Activated T-helper 1 cell treated with Interleukin-2 at 50 U/mL for 16 hours (primary cell): ENCODE data around the gene TCEA2.

Experiments used
- DNase-seq: peaks from one replicate; pipeline ENCODE4 v3.0.0-alpha.2; 2020; ENCODE audit warnings: low read depth

TCEA2 gene

DNA sequence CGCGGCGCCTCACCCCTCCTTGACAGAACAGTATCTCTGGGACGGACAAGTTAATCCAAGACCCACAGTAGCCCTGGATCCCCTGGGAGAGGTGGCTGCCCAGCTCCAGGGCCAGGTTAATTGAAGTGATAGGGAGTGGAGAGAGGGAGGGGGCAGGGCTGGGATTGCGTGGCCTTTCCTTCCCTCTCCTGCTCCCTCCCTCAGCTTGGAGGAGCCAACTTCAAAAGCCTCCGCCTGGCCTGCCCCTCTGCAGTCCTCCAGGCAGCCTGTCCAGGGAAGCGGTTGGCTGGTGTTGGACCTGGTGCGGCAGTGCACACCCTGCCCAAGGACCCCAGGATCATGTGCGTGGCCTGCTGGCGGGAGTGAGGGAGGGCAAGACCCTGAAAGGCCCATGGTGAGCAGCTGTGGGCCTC, 27.1 kb upstream of the TCEA2 start, which contains the start of gene C20orf204:
C20orf204 (plus strand) TSS at position 250 of the 413 bp plus-strand sequence; CDS start at position 392, 142 bp downstream.
- no peak for DNase-seq

DNA sequence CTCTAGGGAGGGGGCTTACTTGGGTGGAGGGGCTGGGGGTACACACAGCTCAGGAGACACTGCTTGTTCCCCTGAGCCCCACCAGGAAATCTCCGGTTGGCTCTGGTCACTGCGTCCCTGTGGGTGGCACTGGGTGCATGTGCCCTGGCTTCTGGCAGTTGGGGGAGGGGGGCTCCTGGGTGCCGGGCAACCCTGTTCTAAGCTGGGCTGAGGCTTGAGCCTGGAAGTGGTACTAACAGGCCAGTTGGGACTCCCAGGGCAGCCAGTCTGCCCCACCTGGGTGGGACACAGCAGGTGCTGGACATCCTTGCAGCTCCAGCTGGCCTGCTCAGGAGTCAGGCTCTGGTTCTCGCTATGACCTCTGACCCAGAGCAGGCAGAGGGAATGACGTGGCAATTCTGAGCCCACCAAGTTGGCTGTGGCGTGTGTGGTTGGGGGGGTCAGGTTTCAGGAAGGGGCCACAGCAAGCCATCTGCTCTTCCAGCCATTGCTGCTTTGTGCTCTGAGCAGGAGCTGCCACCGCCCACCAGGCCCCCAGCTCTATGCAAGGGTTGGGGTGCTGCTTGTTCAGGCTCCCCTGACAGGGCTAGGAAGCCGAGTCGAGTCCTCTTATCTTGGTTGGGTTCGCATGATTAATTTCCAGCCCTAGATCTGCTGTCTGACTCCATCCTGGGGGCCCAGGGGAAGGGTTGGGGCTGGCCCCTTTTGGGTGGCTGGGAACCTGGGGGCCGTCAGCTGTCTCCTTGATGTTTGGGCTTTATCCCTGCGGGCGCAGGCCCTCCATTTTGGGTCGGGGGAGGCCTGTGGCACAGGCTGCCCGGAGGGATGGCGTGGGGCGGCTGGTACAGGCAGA, 26.4 kb upstream of the TCEA2 start:
- DNase-seq = no peak

- DNase-seq = no peak
These were observed 25.9 kb upstream of the TCEA2 start for GRCh38 chr20:64037199-64037497.

GRCh38 chr20:64037498-64038213, 25.3 kb upstream of the TCEA2 start:
- no peak for DNase-seq

DNA sequence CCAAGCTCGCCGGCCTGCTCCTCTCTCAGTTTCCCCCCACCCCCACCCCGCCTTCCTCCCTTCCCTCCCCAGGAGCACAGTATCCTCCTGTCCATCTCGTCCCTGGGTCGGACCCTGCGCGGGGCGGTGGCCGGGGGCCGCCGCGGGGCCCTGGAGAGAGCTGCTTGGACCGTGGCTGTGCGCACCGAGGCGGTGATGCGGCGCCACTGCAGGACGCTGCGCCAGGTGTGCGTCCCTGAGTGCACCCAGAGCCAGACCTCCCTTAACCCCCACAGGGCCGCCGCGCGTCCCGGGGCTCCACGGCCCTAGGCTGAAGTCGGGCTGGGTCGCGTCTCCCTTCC, 24.8 kb upstream of the TCEA2 start:
- DNase-seq = no peak

- DNase-seq = peak; percentile 68
These were observed 24.3 kb upstream of the TCEA2 start for GRCh38 chr20:64038565-64039292.

GRCh38 chr20:64039293-64040160, 23.5 kb upstream of the TCEA2 start:
- no peak for DNase-seq

- no peak for DNase-seq
These were observed 22.6 kb upstream of the TCEA2 start for GRCh38 chr20:64040231-64041039.

DNA sequence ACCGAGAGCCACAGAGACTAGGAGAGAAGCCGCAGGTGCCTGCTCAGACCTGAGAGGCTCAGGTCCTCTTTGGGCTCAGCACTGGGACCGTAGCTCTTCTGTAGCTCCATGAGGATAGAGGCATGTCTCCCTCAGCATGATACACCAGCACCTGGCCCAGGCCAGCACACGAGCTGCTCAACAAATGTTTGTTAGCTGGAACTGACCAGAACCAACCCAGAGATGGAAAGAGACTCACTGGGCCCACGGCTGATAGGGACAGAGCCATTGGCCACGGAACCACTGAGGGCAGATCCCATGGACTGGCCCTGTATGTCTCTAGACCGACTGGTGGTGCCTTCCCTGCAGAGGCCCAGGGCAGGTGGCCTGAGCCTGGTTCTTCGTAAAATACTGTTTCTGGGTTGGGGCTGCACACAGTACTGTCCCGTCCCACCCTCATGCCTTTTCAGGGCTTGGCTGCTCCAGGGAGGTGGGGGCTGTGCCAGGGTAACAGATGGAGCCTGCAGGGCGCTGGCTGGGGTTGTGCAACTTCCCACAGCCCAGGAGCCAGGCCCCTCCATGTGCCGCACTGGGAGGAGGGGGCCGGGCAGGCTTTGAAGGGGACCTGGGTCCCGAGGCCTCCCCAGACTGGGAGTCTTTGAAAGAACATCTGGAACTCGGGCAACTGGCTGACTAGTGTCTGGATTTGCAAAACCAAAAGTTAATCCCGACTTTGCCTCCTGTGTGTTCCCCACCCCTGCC, 21.8 kb upstream of the TCEA2 start:
- DNase-seq = no peak

GRCh38 chr20:64041781-64042053, 21.3 kb upstream of the TCEA2 start:
- DNase-seq = no peak

GRCh38 chr20:64042054-64042781, 20.8 kb upstream of the TCEA2 start:
- no peak for DNase-seq

- no peak for DNase-seq
These were observed 19.2 kb upstream of the TCEA2 start for GRCh38 chr20:64043768-64044167.

- no peak for DNase-seq
These were observed 18.3 kb upstream of the TCEA2 start for GRCh38 chr20:64044484-64045247.

DNA sequence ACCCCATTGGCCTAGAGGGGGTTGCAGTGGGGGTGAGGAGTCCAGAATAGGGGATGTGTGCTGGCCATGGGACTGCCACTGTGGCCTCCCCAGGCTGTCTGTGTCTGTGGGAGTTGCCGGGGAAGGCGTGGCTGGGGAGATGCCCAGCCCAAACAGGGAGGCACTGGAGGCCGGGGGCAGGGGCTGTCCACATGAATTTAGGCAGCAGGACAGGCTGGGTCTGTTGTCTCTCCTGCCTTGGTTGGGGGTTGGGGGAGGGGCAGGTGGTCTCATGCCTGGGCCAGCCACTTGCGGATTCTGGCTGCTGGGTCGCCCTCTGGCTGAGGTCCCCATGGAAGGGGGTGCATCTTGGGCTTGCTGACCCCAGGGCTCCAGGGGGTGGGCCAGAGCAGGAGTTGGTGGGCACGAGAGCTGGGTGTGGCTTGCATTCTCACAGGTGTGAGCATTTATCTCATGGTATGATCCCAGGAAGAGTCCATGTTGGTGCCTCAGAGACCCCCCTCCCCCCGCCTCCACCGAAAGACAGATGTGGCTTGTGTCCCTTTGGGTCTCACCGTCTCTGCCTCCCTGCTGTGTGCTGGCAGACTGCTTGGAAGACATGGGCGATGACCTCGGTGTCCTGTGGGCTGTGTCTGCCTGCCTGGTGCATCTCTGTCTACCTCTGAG, 17.5 kb upstream of the TCEA2 start:
- DNase-seq = no peak

DNA sequence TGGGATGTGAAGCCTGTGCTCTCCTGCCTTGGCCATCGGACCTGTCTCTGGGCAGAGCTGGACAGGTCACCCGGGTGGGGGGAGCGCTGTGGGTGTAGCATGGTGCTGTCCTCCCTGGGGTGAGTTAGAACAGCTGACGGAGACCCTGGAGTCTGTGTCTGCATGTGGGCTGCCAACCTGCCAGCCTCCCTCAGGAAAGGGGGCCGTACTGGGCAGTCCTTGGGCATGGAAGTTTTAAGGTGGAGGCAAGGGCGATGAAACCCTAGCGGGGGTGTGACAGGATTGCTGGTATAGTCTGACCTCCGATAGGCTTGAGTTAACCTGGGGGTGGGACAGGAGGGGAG, 16.0 kb upstream of the TCEA2 start:
- no peak for DNase-seq

DNA sequence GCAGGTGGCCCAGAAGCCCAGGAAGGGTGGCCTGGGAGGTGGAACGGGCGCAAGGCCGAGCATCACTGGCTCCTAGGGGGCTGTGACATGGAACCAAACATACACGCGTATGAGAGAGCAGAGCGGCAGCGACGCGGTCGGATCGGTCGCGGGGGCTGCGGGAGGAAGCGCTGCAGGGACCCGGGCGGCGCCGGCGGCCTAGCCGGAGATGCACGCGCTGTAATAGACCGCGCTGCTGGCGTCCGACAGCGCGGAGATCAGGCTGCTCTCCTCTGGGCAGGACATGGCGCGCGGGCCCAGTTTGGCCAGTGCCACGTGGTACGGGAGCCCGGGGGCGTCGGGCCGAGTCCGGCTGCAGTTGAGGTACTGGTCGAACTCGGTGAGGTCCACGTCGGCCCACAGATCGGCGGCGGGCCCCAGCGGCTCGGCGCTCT, 15.0 kb upstream of the TCEA2 start:
- no peak for DNase-seq

- DNase-seq = no peak
These were observed 14.5 kb upstream of the TCEA2 start for GRCh38 chr20:64048402-64049044.
